ENCODE results near the gene CYLD. TPM values are rescaled to one million over a fixed set of nuclear protein-coding genes. Genes with fewer than 3 reads are reported as not detected.

CYLD gene
- total and polyA plus RNA-seq, 12 donors = 17.5 to 78.3 (median 48.7) TPM

- H3K36me3 ChIP-seq (replicated peaks in 1 of 2) = no peaks in the 10 kb centered on the region
- peak overlapping the region in 2 of 4 donors; percentile 10 to 46 for H3K4me3 ChIP-seq
- H3K4me1 ChIP-seq (replicated peaks in 1 of 2) = peaks cover 16 to 36% of the 10 kb centered on the region in 2 donors
- 4 to 9% (median 6%) methylated on average over 13 to 21 of the region's 21 CpGs for WGBS, 4 donors
- intact Hi-C loops (cut with DNase I) = no loop called here
- peak in 6 of 7 donors; percentile 19 to 63 (median 34) for DNase-seq
- peak overlapping the region in 3 of 5 donors; percentile 2 to 76 (median 51) for H3K27ac ChIP-seq
- TF ChIP-seq POLR2A (IDR thresholded peaks at IDR 0.05) (no peak), CTCF (IDR thresholded peaks at IDR 0.05) (no peak)
- H3K9me3 ChIP-seq (replicated peaks in 1 of 3) = no peaks in the 10 kb centered on the region
- H3K27me3 ChIP-seq = no peaks in the 10 kb centered on the region
Observed at GRCh38 chr16:50741225-50741780, 583 bp upstream of the CYLD start.

- Histone ChIP-seq H3K9me3 (replicated peaks in 1 of 3) (no peaks in the 10 kb centered on the region), H3K36me3 (replicated peaks in 1 of 2) (no peaks in the 10 kb centered on the region), H3K27me3 (no peaks in the 10 kb centered on the region), H3K27ac (peak overlapping the region; percentile 66 to 98 (median 93)), H3K4me1 (replicated peaks in 1 of 2) (peaks cover 18 to 47% of the 10 kb centered on the region in 2 donors), H3K4me3 (peak overlapping the region; percentile 81 to 92 (median 84))
- DNase-seq = peak; percentile 56 to 73 (median 67)
- 0 to 1% (median 1%) methylated on average over 10 to 28 of the region's 28 CpGs for WGBS, 4 donors
- intact Hi-C loops (cut with DNase I) = no loop called here
- TF ChIP-seq POLR2A (IDR thresholded peaks at IDR 0.05) (no peak), CTCF (IDR thresholded peaks at IDR 0.05) (no peak)
Observed at GRCh38 chr16:50742576-50743200, 802 bp downstream of the CYLD start.

- no peak for DNase-seq
- TF ChIP-seq CTCF (IDR thresholded peaks at IDR 0.05) (no peak), POLR2A (IDR thresholded peaks at IDR 0.05) (no peak)
- peak overlapping the region in 1 of 4 donors; percentile 84 for H3K4me3 ChIP-seq
Observed at GRCh38 chr16:50743581-50744225, 1.8 kb downstream of the CYLD start.

GRCh38 chr16:50744881-50745280 is 3.0 kb downstream of the CYLD start:
- Histone ChIP-seq H3K27me3 (no peaks in the 10 kb centered on the region), H3K27ac (peak overlapping the region in 2 of 5 donors; percentile 19 to 35), H3K9me3 (replicated peaks in 1 of 3) (no peaks in the 10 kb centered on the region), H3K4me3 (peak overlapping the region in 1 of 4 donors; percentile 2), H3K36me3 (replicated peaks in 1 of 2) (peaks cover 0 to 2% of the 10 kb centered on the region in 2 donors), H3K4me1 (replicated peaks in 1 of 2) (peaks cover 18 to 52% of the 10 kb centered on the region in 2 donors)
- intact Hi-C loops (cut with DNase I) = no loop called here
- TF ChIP-seq POLR2A (IDR thresholded peaks at IDR 0.05) (no peak), CTCF (IDR thresholded peaks at IDR 0.05) (no peak)
- 47 to 58% (median 51%) methylated on average over 3 of the region's 3 CpGs for WGBS, 4 donors
- DNase-seq = no peak

More at GRCh38 chr16:50743581-50744225, 1.8 kb downstream of the CYLD start:
- WGBS, 4 donors = 63 to 72% (median 71%) methylated on average over 3 of the region's 3 CpGs
- intact Hi-C loops (cut with DNase I) = no loop called here
- Histone ChIP-seq H3K27ac (peak overlapping the region in 3 of 5 donors; percentile 93 to 98 (median 95)), H3K27me3 (no peaks in the 10 kb centered on the region), H3K36me3 (replicated peaks in 1 of 2) (no peaks in the 10 kb centered on the region), H3K9me3 (replicated peaks in 1 of 3) (no peaks in the 10 kb centered on the region), H3K4me1 (replicated peaks in 1 of 2) (peaks cover 18 to 52% of the 10 kb centered on the region in 2 donors)

Data from adrenal gland (tissue), 12 donors.